HG03095 (cell line): ENCODE measurements around the gene SMCO2.
"Not testable (repeated sequence)": the region's sequence is repeated elsewhere in the genome, so short reads cannot be mapped to it uniquely, and the experiment has no call there.

Experiments used
- ATAC-seq: cut with Tn5 transposase; IDR thresholded peaks from one replicate; pipeline ENCODE4 v1.9.1; 2021; ENCODE audit warnings: moderate library complexity; ENCODE audit not compliant: unreplicated experiment

Gene SMCO2

GRCh38 chr12:27523642-27524493, 77.3 kb downstream of the SMCO2 start, which contains the start of gene PPFIBP1:
PPFIBP1 (plus strand) TSS chr12:27524206; CDS start chr12:27633397, 109,191 bp downstream.
- peak; percentile 94 for ATAC-seq

GRCh38 chr12:27524494-27524835, 77.9 kb downstream of the SMCO2 start:
- peak; percentile 1 for ATAC-seq

GRCh38 chr12:27524839-27525753, 78.6 kb downstream of the SMCO2 start:
- ATAC-seq, result no peak

DNA sequence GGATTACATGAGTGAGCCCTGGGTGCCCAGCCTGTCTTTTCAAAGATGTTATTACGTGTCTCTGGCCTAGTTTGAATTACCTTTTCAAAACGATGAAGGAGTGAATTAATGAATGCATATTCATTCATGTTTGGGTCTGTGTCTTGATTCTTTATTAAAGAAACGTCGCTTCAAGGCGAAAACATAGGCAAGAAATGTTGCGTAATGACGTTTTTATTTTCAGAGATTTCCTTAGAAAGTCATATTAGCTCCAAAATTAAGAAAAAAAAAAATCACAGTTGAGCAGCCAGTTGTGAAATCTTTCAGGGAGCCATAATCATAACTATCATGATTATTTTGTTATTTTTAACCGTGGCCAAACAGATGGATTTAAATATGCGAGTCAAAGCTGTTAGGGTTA, 81.0 kb downstream of the SMCO2 start:
- no peak for ATAC-seq

DNA sequence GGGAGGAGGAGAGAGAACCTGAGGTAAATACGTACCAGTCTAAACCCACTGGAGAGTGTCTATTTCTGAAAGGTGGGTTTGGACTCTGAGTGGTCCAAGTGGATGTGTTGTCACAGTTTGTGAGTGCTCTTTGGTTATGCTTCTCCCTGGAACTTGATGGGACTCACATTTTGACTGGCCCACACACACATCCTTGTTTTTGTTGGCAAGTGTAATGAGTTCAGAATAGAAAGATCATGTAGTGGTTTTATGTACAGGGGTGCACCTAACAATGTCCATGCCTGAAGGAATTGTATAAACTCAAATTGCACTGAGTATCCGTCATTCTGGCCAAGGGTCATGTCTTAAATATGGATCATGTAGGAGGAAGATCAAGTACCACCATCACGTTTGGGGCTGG, 82.3 kb downstream of the SMCO2 start:
- ATAC-seq, result no peak

- ATAC-seq, result no peak
These were observed 83.8 kb downstream of the SMCO2 start for GRCh38 chr12:27530157-27530922.

GRCh38 chr12:27531896-27532295, 85.4 kb downstream of the SMCO2 start:
- ATAC-seq, result no peak

DNA sequence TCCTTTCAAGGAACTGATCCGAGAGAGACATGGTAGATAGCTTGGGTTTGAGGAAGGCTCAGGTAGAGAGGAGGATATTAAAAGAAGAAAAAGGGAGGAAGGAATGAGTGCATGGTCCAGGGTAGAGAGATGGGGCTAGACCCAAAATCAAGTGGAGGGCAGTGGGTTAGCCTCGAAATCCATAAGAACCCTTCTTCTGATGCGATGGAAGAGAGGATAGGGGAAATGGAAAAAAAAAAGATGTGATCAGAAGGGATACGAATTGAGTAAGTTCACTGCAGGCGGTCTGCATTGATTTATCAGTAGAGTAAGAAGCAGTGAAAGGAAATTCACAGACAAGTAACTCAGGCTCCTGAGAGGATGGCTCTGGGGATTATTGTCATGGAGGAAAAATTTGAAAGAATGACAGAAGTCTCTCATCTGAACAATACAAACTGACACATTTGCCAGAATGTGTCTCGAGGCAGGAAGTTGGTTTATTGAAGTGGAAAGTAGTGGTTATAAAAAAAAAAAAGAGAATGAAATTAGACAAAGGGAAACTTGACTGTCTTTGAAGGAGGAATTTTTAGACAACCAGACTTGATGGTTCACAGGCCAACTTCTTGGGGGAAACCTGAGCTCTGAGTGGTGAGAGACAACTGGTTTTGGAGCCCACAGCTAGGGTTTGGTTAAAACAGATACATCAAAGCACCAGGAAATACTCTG, 87.7 kb downstream of the SMCO2 start:
- peak; percentile 52 for ATAC-seq

GRCh38 chr12:27534765-27535161, 88.2 kb downstream of the SMCO2 start:
- peak; percentile 14 for ATAC-seq

DNA sequence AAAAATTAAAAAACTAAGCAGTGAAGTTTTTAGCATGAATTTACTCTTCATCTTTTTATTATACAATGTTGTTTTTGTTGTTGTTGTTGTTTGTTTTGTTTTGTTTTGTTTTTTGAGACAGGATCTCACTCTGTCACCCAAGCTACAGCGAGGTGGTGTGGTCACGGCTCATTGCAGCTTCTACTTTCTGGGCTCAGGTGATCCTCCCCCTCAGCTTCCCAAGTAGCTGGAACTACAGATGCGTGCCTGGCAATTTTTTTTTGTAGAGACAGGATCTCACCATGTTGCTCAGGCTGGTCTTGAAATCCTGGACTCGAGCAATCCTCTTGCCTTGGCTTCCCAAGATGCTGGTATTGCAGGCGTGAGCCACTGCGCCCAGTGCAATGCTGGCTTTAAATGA, 88.8 kb downstream of the SMCO2 start:
- ATAC-seq, result no peak

GRCh38 chr12:27537855-27538675, 91.5 kb downstream of the SMCO2 start:
- ATAC-seq, result no peak

- ATAC-seq, result no peak
These were observed 92.7 kb downstream of the SMCO2 start for GRCh38 chr12:27539191-27539631.

GRCh38 chr12:27541031-27541719, 94.6 kb downstream of the SMCO2 start:
- no peak for ATAC-seq

GRCh38 chr12:27542628-27543027, 96.1 kb downstream of the SMCO2 start:
- ATAC-seq, result no peak

DNA sequence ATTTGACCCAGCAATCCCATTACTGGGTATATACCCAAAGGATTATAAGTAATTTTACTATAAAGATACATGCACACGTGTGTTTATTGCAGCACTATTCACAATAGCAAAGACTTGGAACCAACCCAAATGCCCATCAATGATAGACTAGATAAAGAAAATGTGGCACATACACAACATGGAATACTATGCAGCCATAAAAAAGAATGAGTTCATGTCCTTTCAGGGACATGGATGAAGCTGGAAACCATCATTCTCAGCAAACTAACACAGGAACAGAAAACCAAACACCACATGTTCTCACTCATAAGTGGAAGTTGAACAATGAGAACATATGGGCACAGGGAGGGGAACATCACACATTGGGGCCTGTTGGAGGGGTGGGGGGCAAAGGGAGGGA, 98.3 kb downstream of the SMCO2 start:
- not testable (repeated sequence) for ATAC-seq

DNA sequence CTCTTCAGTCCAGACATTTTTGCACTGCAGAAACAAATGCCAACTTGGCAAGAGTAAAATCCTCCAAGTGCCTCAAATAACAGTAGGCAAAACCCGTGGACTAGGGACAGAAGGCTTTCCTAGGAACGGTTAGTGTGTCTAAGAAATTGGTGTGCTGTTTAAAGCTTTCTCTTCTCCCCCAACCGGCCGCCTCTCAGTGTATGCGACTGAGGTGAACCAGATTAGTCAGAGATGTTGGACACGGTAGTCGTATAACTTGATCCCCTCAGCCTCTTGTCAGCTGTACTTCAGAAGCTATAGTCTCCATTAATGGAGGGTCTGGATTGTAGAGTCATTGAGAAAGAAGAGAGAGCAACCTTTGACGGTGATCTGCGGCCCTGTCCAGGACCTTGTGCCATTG, 99.1 kb downstream of the SMCO2 start:
- ATAC-seq, result no peak

DNA sequence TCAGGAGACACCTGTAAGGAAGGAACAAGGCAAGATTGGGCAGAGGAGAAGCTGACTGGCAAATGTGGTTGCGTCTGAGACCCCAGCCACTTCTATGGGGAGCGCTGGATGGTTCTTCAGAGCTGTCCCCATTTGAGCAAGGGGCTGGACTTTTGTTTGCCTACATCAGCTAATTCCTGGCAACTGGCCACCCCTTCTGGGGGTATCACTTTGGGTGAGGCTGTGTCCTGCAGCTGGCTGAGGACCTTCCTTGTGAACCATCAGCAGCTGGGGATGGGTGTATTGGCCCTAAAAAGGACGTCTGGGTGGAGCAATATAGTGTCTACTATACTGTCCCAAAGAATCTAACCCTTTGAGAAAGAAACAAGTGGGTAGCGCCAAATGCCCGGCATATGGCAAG, 101.1 kb downstream of the SMCO2 start:
- ATAC-seq, result no peak

GRCh38 chr12:27548301-27549199, 102.0 kb downstream of the SMCO2 start:
- ATAC-seq, result no peak
